GM18519 (cell line): Measurements from ENCODE around the gene MARCHF7.
"Not testable (repeated sequence)": the region's sequence is repeated elsewhere in the genome, so short reads cannot be mapped to it uniquely, and the experiment has no call there.

Source experiments
- ATAC-seq: cut with Tn5 transposase; IDR thresholded peaks from one replicate; pipeline ENCODE4 v1.9.1; 2021; ENCODE audit warnings: mild to moderate bottlenecking, moderate library complexity; ENCODE audit not compliant: unreplicated experiment, low FRiP score

The MARCHF7 gene

GRCh38 chr2:159716409-159716808 is 4.1 kb downstream of the MARCHF7 start:
- not testable (repeated sequence) for ATAC-seq

DNA sequence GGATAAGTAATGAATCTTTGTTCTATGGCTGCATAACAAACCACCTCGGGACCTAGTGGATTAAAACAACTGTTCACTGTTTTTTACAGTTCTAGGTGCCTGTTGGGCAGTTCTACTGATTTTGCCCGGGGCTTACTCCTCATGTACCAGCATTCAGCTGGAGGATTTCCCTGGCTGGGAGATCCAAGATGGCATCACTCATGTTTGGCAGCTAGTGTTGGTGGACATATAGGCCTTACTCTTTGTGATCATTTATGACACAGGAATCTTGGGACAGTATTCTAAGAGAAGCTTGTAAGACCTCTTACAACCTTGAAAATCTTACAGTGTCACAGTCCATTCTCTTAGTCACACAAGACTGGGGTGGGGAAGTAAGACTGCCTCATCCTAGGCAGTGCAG is 4.6 kb downstream of the MARCHF7 start:
- no peak for ATAC-seq

DNA sequence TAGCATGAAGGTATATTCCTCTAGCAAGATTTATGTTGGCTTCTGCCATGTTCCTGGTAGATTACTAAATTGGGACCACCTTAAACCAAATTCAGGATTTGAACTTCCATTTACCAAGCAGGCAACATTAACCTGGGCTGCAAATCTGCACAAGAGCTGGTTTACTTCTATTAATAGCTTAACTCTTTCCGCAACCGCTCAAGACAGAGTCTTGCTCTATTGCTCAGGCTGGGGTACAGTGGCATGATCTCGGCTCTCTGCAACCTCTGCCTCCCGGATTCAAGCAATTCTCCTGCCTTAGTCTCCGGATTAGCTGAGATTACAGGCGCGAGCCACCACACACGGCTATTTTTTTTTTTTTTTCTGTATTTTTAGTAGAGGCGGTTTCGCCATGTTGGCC is 8.4 kb downstream of the MARCHF7 start:
- ATAC-seq, result no peak

DNA sequence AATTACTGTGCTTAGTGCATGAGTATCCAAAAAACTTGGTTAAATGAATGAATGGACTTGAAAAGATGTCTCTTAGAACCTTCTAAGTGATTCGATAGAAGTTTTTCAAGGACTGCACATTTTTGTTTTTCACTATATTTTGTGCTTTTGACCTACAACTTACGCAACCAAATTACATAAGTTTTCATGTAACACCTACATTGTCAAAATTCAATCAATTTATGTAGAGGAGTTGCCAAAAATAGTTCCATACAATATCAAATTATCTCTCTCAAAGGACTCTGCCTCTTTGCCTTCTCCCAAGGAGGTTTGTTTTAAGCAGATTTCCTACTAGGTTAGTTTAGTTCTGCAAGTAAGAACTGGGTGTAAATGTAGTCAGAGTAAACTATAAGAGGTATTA is 10.3 kb downstream of the MARCHF7 start:
- no peak for ATAC-seq

GRCh38 chr2:159724795-159725572 is 12.7 kb downstream of the MARCHF7 start:
- not testable (repeated sequence) for ATAC-seq

DNA sequence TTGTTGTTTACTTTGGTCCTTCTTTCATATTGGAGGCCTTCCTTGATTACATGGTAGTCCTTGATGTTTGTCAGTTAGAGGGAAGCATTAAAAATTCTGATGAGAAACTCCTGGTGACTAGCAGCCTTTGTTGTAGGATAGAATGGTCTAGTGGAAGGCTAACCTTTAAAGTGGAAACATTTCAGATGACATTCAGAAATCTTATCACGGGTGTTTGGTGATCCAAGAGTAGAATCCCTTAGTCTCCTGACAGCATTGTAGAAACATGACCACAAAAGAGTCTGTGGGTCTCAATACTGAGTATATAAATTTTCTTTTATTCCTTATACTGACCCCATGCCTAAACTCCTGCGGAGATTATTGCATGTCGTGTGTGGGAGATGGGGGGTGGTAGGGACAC is 13.4 kb downstream of the MARCHF7 start:
- no peak for ATAC-seq

DNA sequence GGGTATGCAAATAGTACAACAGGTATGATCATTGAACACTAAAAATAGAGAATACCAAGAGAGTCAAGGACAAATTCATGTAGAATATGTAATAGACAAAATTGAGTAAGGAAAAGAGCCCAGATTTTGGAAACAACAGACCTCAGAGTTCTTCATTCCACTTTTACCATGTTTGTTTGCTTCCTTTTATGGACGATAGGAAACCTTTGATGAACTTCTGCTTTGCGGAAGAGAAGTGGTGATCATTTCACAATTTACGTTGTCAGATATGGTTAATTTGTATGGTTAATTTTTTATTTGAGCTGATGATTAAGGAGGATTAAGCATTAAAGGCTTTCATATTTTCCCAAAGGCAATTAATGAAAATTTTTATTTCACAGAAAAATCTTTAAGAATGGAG is 16.3 kb downstream of the MARCHF7 start:
- ATAC-seq, result no peak

- ATAC-seq, result no peak
Measured at GRCh38 chr2:159735648-159736047, 23.3 kb downstream of the MARCHF7 start.

DNA sequence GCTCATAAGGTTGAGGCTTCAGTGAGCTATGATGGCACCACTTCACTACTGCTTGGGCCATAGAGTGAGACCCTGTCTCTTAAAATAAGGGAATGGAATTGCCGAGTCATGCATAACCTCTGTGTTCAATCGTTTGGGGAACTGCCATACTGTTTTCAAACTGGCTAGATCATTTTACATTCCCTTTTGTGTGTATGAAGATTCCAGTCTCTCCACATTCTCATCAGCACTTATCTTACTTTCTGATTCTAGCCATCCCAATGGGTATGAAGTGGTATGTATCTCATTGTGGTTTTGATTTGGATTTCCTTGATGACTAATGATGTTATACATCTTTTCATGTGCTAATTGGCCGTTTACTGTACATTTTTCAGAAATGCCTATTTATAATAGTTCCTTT is 23.7 kb downstream of the MARCHF7 start:
- no peak for ATAC-seq

DNA sequence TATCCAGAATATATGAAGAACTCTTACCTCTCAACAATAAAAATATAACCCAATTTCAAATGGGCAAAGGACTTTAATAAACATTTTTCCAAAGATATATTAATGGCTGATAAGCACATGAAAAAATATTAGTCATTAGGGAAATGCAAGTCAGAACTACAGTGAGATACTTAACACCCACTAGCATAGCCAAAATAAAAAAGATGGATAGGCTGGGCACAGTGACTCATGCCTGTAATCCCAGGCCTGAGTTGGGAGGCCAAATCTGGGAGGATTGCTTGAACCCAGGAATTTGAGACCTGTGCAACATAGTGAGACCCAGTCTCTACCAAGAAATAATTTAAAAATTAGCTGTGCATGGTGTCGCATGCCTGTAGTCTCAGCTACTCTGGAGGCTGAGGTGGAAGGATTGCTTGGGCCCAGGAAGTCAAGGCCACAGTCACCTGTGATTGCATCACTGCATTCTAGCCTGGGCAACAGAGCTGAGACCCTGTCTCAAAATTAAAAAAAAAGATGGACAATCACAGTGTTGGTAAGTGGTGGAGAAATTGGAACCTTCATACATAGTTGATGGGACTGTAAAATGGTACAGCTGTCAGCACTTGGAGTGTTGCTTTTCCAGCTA is 25.1 kb downstream of the MARCHF7 start:
- ATAC-seq, result no peak

- ATAC-seq, result no peak
Measured at GRCh38 chr2:159737917-159738296, 25.6 kb downstream of the MARCHF7 start.

- ATAC-seq, result no peak
Measured at GRCh38 chr2:159738509-159739390, 26.4 kb downstream of the MARCHF7 start.

DNA sequence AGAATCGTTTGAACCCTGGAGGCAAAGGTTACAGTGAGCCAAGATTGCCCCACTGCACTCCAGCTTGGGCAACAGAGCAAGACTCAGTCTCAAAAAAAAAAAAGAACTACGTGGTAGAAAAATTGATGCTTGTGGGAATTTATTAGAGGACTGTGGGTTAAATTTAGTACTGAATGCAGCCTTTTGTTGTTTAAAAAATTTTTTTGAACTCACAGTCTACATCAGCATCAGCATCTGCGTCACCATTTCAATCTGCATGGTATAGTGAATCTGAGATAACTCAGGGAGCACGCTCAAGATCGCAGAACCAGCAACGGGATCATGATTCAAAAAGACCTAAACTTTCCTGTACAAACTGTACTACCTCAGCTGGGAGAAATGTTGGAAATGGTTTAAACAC is 30.5 kb downstream of the MARCHF7 start:
- no peak for ATAC-seq

DNA sequence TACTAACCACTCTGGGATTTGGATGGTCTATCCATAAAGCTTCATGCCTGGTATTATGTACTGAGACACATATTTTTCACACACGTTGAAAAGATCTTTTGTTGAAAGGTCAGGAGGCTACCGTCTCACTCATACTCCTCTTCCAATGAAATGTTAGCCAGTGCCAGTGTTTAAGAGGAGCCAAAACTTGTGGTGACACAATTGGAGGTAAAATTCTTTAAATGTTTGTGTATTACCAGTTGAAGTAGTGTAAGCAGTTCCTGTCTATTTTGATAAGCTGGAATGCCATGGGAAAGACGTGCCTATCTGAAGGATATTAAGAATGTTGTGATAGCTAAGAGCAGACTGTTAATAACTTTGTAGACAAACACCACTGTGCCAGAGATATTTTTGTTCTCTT is 32.1 kb downstream of the MARCHF7 start:
- no peak for ATAC-seq

DNA sequence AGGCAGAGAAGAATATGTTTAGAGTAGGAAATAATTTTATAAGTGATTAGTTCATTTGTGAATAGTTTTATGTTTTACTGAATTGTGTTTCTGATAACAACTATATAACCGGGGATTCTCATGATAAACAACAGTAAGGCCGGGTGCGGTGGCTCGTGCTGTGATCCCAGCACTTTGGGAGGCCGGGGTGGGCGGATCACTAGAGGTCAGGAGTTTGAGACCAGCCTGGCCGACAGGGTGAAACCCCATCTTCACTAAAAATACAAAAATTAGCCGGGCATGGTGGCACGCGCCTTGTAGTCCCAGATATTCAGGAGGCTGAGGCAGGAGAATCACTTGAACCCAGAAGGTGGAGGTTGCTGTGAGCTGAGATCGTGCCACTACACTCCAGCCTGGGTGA is 32.9 kb downstream of the MARCHF7 start:
- not testable (repeated sequence) for ATAC-seq

DNA sequence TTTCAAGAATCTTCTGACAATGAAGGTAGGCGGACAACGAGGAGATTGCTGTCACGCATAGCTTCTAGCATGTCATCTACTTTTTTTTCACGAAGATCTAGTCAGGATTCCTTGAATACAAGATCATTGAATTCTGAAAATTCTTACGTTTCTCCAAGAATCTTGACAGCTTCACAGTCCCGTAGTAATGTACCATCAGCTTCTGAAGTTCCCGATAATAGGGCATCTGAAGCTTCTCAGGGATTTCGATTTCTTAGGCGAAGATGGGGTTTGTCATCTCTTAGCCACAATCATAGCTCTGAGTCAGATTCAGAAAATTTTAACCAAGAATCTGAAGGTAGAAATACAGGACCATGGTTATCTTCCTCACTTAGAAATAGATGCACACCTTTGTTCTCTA is 35.8 kb downstream of the MARCHF7 start:
- no peak for ATAC-seq

DNA sequence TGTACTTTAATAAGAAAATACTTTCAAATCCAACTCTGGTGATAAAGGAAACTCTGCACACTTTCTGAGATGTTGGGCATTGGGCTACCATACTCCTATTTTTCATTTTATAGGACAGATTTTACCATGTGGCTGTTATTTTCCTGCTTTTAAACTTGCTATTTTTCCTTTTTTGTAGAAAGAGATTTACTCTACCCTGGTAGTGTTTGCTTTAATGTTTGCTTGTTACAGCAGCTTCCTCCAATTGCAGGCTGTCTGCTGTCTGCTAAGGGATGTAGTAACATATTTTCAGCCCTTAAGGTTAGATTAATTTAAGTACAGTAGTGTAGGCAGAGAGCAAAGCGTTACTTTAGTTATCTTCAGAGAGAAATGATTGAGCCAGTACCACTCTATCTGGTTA is 38.6 kb downstream of the MARCHF7 start:
- ATAC-seq, result no peak

- no peak for ATAC-seq
Measured at GRCh38 chr2:159753797-159754196, 41.5 kb downstream of the MARCHF7 start.

DNA sequence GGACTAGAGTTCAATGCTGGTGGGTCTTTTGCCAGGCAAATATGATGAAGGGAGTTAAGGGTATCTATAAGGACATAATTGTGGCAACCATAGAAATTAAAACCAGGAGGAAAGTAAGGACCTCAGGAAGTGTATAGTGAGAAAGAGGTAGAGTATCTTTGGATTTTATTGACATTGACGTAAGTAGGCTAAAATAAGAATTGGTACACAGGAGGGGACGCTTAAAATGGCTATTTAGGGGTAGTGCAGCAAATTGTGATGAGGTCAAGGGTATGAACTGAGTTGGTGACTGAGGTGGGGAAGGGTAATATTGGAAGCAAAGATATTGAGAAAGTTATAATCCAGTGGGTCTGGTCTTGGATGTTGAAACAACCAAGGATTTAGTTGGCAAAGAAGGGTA is 42.7 kb downstream of the MARCHF7 start:
- ATAC-seq, result no peak

GRCh38 chr2:159755788-159756187 is 43.5 kb downstream of the MARCHF7 start:
- no peak for ATAC-seq

DNA sequence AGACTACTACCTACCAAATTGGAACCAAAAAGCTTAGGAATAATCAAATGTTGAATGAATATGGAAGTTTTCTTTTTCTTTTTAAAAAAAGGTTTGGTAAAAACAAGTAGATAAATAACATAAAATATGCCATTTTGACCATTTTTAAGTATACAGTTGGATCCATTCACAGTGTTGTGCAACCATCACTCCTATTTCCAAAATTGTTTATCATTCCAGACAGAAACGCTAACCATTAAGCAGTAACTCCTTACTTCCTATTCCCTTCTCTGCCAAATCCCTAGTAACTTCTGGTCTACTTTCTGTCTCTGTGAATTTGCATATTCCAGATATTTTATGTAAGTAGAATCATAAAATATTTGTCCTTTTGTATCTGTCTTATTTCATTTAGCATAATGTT is 45.9 kb downstream of the MARCHF7 start:
- no peak for ATAC-seq
